Left lobe of liver (tissue), 2 donors: ENCODE measurements around the gene CUL7. TPM values are rescaled to one million over a fixed set of nuclear protein-coding genes. Genes with fewer than 3 reads are reported as not detected.
A peak's percentile ranks its signal among the peaks of the same experiment; 100 is the strongest.
"Not testable (repeated sequence)": the region's sequence is repeated elsewhere in the genome, so short reads cannot be mapped to it uniquely, and the experiment has no call there.

ENCODE experiments used
- ATAC-seq: fragments of 200-7000 bp; cut with Tn5 transposase; one replicate; pipeline ENCODE4 v1.9.1; 2020; ENCODE audit warnings: mild to moderate bottlenecking, moderate library complexity
- DNase-seq: peaks from one replicate; pipeline ENCODE4 v3.0.0-alpha.2; 2020; ENCODE audit warnings: low spot score
- total RNA-seq: library from RNA; stranded (reverse); gene quantifications from one replicate; pipeline ENCODE4 v1.2.1, GENCODE V29; 2021
- donor health status: DM: no; HTN: no; CAD: no; lungs with moderate emphysema.
- donor health status: DM: no; HTN: yes; CAD: no.

Gene CUL7
- total RNA-seq, 1 donor from 2014 or later, result 8.5 TPM

GRCh38 chr6:43052225-43052841 lies 1.3 kb downstream of the CUL7 start:
- ATAC-seq, result no peak
- no peak for DNase-seq

DNA sequence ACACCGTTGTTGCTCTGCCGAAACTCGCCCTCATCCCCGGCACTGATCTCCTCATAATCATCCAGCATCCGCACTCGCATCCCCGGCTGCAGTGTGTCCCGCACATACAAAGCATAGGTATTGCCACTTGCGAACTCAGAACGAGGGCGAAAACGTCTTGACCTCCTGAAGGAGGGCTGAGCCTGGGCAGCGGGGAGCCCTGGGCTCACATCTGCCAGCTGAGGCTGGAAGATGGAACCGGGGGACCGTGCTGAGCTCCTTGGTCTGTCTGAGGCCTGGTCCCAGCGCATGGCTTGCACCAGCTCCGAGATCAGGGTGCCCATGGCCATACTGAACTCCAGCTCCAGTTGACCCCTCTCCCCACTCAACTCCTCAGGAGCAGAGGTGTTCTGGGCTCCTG lies 2.7 kb downstream of the CUL7 start:
- DNase-seq, result no peak
- no peak for ATAC-seq

GRCh38 chr6:43047998-43048397 lies 5.7 kb downstream of the CUL7 start:
- ATAC-seq, result no peak
- no peak for DNase-seq

DNA sequence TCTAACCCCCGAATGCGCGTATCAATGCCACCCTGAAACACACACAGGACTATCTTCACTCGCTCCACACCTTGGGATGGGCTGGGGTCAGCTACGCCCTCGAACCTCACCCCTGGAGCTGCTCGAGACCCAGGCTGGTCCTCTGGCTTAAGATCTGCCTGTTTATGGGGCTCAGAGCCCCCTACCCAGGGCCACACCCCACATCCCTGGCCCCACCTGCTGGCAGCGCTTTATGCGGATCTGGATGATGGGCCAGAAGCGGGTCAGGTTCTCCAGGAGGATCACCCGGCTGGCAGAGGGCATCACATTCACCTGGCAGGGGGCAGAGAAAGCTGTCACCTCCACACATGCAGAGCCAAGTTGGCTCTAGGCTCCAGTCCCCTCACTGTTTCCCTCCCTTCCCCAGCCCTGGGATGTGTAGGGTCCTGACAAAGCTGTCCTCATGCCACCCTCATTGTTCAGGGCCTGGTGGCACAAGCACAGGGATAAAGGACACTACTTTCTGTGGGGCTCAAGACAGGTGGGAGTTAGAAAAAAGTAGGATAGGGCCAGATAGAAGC lies 8.2 kb downstream of the CUL7 start:
- no peak for DNase-seq
- no peak for ATAC-seq

DNA sequence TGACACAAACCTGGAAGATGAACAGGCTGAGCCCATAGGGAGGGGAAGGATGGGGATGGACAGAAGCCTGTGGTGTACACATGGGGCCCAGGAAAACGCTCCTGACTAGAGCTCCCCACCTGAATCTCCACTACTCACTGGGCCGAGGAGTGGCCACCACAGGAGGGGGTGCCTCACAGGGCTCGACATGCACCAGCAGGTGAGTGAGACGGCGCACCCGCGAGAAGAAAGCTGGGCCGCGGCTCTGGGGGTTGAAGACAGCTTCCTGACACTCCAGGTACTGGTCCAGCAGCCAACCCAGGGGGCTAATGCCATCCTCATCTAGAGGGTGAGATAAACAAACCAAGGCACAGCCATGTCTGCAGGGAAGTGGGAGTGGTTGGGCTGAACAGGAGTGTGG lies 10.3 kb downstream of the CUL7 start:
- ATAC-seq (no peak), DNase-seq (no peak)

DNA sequence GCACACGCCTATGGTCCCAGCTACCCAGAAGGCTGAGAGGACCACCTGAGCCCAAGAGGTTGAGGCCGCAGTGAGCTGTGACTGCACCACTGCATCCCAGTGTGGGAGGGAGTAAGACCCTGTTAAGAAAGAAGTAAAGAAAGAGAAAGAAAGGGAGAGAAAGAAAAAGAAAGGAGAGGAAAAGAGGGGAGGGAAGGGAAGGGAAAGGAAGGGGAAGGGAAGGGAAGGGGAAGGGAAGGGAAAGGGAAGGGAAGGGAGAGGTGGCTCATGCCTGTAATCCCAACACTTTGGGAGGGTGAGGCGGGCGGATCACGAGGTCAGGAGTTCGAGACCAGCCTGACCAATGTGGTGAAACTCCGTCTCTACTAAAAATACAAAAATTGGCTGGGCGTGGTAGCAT lies 12.2 kb downstream of the CUL7 start:
- not testable (repeated sequence) for DNase-seq, ATAC-seq

- no peak for DNase-seq
- ATAC-seq, result no peak
Measured at GRCh38 chr6:43040542-43041257, 13.0 kb downstream of the CUL7 start.

DNA sequence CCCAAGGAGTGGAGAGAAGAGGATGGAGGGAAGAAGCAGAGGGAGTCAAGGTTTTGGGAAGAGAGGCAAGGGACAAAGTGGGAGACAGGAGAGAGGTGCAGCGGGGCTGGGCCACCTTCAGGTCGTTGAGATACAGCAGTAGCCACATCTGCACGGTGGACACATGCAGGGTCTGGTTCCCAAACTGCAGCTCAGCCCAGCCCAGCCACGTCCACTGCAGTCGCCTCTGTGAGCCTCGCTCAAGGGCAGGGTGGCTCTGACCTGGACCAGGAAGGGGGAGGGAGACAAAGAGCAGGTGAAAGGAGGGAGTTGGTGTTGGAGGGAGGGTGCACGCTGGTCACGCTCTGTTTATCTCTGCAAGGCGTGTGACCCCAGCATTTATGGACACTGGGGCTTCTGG lies 14.9 kb downstream of the CUL7 start:
- ATAC-seq (no peak), DNase-seq (no peak)

DNA sequence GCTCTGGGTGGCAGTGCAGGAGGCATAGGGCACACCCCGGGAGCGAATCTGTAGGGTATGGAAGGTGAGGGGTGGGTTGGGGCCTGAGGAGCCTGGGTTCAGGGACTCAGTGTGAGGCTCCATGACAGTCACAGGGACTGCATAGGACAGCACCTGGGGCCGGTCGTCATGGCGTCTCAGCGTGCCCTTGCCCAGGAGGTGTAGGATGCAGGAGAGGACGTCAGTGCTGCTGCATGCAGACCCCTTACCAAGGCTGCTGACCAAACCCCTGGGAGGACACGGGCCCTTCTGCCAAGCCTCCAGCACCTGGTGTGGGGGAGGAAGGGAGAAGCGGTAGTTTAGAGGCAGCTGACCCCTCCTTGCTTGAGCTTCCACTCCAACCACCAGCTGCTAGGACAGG lies 15.9 kb downstream of the CUL7 start:
- DNase-seq (no peak), ATAC-seq (no peak)

DNA sequence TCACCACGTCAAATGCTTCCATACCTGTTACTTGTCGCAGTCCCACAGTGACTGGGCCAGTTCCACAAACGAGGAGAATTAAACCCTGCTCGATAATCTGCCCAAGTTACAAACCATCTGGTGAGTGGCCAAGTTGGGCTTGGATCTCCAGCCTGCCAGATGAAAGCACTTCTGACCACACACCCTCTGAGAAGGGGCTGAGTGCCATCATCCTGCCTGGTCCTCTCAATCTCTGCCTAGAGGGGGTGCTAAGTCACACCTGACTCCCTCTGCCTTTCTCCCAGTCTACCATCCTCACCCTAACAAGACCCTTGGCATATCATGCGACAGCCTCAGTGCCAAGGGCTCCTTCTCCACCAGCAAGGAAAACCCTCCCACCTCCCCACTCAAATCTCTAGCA lies 16.5 kb downstream of the CUL7 start:
- no peak for DNase-seq
- no peak for ATAC-seq

DNA sequence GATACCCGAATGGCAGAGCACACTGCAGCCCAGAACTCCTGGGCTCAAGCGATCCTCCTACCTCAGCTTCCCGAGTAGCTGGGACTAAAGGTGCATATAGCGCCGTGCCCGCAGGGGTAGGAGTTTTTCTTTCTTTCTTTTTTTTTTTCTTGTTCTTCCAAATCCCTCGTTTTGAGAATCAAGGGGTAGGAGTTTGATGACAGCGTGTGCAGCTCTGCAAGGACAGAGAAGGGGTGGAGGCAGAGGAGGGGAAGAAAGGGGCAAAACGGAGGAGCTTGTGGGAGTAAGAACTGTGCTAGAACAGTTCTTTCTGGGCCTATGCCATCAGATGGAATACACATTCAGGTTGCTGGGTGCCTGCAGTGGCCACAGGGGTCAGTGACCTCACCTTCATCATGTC lies 16.9 kb downstream of the CUL7 start:
- no peak for ATAC-seq
- no peak for DNase-seq

- DNase-seq, result peak; percentile 72
- ATAC-seq, result peak; percentile 92
Measured at GRCh38 chr6:43035495-43036194, 18.0 kb downstream of the CUL7 start.

GRCh38 chr6:43034190-43034525 lies 19.5 kb downstream of the CUL7 start:
- ATAC-seq (no peak), DNase-seq (no peak)

GRCh38 chr6:43033496-43034189 lies 20.0 kb downstream of the CUL7 start:
- ATAC-seq (no peak), DNase-seq (no peak)

GRCh38 chr6:43032326-43032725 lies 21.3 kb downstream of the CUL7 start:
- ATAC-seq (no peak), DNase-seq (no peak)

DNA sequence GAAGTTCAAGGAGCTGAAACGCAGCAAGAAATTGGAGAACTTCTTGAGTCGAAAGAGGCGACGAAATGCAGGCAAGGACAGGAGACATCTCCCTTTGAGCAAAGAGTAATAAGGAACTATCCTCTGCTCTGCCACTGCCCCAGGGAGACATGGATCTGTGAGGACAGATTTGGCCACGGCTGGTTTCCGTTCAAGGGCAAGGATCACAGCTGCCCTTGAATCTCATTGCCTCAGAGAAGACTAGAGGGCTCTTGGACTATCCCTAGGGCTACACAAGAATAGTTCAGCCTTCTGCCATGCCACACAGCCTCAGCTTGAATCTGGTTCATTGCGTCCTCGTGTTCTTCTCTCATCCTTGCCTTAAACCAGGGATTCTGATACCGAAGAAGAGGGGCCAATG lies 24.5 kb downstream of the CUL7 start:
- DNase-seq, result no peak

DNA sequence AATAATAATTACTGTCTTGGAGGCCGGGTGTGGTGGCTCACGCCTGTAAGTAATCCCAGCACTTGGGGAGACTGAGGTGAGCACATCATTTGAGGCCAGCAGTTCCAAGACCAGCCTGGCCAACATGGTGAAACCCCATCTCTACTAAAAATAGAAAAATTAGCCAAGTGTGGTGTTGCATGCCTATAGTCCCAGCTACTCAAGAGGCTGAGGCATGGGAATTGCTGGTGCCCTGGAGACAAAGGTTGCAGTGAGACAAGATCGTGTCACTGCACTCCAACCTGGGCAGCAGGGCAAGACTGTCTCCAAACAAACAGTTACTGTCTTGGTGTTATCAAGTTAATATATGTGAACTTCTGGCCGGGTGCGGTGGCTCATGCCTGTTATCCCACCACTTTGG lies 27.3 kb downstream of the CUL7 start:
- ATAC-seq (no peak), DNase-seq (no peak)

More for the DNA sequence above, 24.5 kb downstream of the CUL7 start:
- ATAC-seq, result no peak

DNA sequence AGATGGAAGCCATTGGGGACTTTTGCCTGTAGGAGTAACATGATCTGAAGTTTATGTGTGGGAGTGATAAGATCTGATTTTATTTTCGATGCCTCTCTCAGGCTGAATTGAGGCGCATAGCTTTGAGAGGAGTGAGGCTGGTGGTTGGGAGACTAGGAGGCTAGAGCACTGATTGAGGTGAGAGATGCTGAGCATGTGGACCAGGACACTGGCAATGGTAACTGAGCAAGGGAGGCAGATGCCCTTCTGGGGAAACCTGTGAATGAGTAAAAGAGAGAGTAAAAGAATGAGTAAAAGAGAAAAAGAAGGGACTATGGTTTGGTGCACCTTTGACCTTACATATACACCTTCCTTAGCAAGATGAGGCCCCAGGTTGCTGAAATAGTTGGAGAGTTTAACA lies 29.2 kb downstream of the CUL7 start:
- DNase-seq (no peak), ATAC-seq (no peak)

- DNase-seq, result peak; percentile 83
- ATAC-seq, result peak; percentile 95
Measured at GRCh38 chr6:43021270-43022047, 32.2 kb downstream of the CUL7 start, which contains the start of gene RRP36. Gene RRP36 (plus strand): TSS chr6:43021623. CDS start chr6:43021655, 32 bp downstream.

- ATAC-seq, result peak; percentile 15
Measured at GRCh38 chr6:43020847-43021246, 32.8 kb downstream of the CUL7 start.

More at GRCh38 chr6:43020847-43021246, 32.8 kb downstream of the CUL7 start:
- no peak for DNase-seq
